Trophoblast cell (in vitro differentiated cells and primary cell): ENCODE measurements around the gene CRYBB3.
"Not testable (repeated sequence)": the region's sequence is repeated elsewhere in the genome, so short reads cannot be mapped to it uniquely, and the experiment has no call there.

ENCODE experiments used
- DNase-seq, 2 donors: peaks; one replicate each; pipeline ENCODE4 v3.0.0-alpha.2; 2016
- H2AFZ ChIP-seq: 2 replicates; pipeline ENCODE4 v1.6.1; 2013; ENCODE audit warnings: low read length, moderate library complexity, mild to moderate bottlenecking; ENCODE audit not compliant: insufficient read depth, poor library complexity
- H2AK5ac ChIP-seq: 2 replicates; pipeline ENCODE4 v1.6.1; 2013; ENCODE audit warnings: mild to moderate bottlenecking, low read length
- H2BK120ac ChIP-seq: 2 replicates; pipeline ENCODE4 v1.6.1; 2013; ENCODE audit warnings: low read length, mild to moderate bottlenecking, moderate library complexity; ENCODE audit not compliant: insufficient read depth, poor library complexity
- H2BK12ac ChIP-seq: 2 replicates; pipeline ENCODE4 v1.6.1; 2013; ENCODE audit warnings: mild to moderate bottlenecking, low read length, moderate library complexity
- H2BK5ac ChIP-seq: 2 replicates; pipeline ENCODE4 v1.6.1; 2013; ENCODE audit warnings: low read length, low read depth, moderate library complexity, mild to moderate bottlenecking; ENCODE audit not compliant: poor library complexity
- H3K14ac ChIP-seq: 2 replicates; pipeline ENCODE4 v1.6.1; 2013; ENCODE audit warnings: mild to moderate bottlenecking, low read length
- H3K18ac ChIP-seq: 2 replicates; pipeline ENCODE4 v1.6.1; 2013; ENCODE audit warnings: mild to moderate bottlenecking, low read length
- H3K23ac ChIP-seq: 2 replicates; pipeline ENCODE4 v1.6.1; 2013; ENCODE audit warnings: low read length
- H3K27ac ChIP-seq: 2 replicates; pipeline ENCODE4 v1.5.1; 2013; ENCODE audit warnings: low read depth, mild to moderate bottlenecking, inconsistent platforms, low read length, moderate library complexity
- H3K27me3 ChIP-seq: 2 replicates; pipeline ENCODE4 v1.6.1; 2013; ENCODE audit warnings: inconsistent platforms, mild to moderate bottlenecking, low read length, moderate library complexity; ENCODE audit not compliant: insufficient read depth
- H3K36me3 ChIP-seq, 2 experiments: 1 replicate in 1 of 2; 2 replicates in 1 of 2; pipeline ENCODE4 v1.6.1; 2013; ENCODE audit warnings: low read length in 2 of 2, mild to moderate bottlenecking in 2 of 2, moderate library complexity in 1 of 2; ENCODE audit not compliant: insufficient read depth in 2 of 2, control insufficient read depth in 1 of 2
- H3K4ac ChIP-seq: 2 replicates; pipeline ENCODE4 v1.6.1; 2013; ENCODE audit warnings: low read depth, mild to moderate bottlenecking, low read length, moderate library complexity
- H3K4me1 ChIP-seq, 2 experiments: 1 replicate in 1 of 2; 2 replicates in 1 of 2; pipeline ENCODE4 v1.6.1; 2013; ENCODE audit warnings: low read length in 2 of 2, mild to moderate bottlenecking in 2 of 2, moderate library complexity in 1 of 2; ENCODE audit not compliant: insufficient read depth in 2 of 2, control insufficient read depth in 1 of 2
- H3K4me2 ChIP-seq: 2 replicates; pipeline ENCODE4 v1.6.1; 2013; ENCODE audit warnings: inconsistent platforms, mild to moderate bottlenecking, low read length, moderate library complexity
- H3K4me3 ChIP-seq: 2 replicates; pipeline ENCODE4 v1.5.1; 2013; ENCODE audit warnings: mild to moderate bottlenecking, low read depth, low read length, inconsistent platforms
- H3K79me1 ChIP-seq: one replicate; pipeline ENCODE4 v1.6.1; 2013; ENCODE audit warnings: low read length
- H3K79me2 ChIP-seq: 2 replicates; pipeline ENCODE4 v1.6.1; 2013; ENCODE audit warnings: low read length, mild to moderate bottlenecking; ENCODE audit not compliant: control insufficient read depth, insufficient read depth, poor library complexity
- H3K9ac ChIP-seq: 2 replicates; pipeline ENCODE4 v1.6.1; 2013; ENCODE audit warnings: mild to moderate bottlenecking, low read length
- H3K9me3 ChIP-seq: 2 replicates; pipeline ENCODE4 v1.6.1; 2013; ENCODE audit warnings: low read depth, mild to moderate bottlenecking, control low read depth, inconsistent platforms, low read length; ENCODE audit not compliant: insufficient read depth
- H4K12ac ChIP-seq: 2 replicates; pipeline ENCODE4 v1.6.1; 2013; ENCODE audit warnings: low read depth, mild to moderate bottlenecking, low read length, moderate library complexity
- H4K8ac ChIP-seq: 2 replicates; pipeline ENCODE4 v1.6.1; 2013; ENCODE audit warnings: low read depth, mild to moderate bottlenecking, low read length, moderate library complexity
- H4K91ac ChIP-seq: one replicate; pipeline ENCODE4 v1.6.1; 2013; ENCODE audit warnings: low read depth, mild to moderate bottlenecking, low read length, moderate library complexity
- WGBS: extraction: QIAGEN DNeasy Blood & Tissue Kit; methylation state at CpG from one replicate; pipeline ENCODE4 v1.1.7; 2013; ENCODE audit warnings: missing lambda C conversion rate; ENCODE audit not compliant: insufficient read length, insufficient coverage; ENCODE audit errors: extremely low coverage; 5-methylcytosine and 5-hydroxymethylcytosine counted together

CRYBB3 gene

DNA sequence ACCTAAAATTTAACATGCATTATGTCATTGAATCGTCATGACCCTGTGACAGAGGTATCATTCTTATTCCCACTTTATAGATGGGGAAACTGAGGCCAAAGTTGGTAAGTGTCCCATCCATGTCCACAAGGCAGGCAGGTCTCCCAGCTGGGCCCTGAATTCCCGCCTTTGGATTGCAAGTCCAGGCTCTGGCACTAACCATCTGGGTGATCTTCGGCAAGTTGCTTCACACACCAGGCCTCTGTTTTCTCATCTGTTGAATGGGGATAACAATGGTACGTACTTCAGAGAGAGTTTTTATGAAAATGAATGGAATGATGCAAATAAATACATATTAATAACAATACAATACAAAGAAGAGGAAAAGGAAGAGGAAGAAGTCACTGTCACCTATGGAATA is 3.4 kb downstream of the CRYBB3 start:
- no peak overlapping the region for H3K23ac ChIP-seq
- H3K79me1 ChIP-seq, result no peaks in the 10 kb centered on the region
- no peak overlapping the region for H3K4me2 ChIP-seq
- no peak overlapping the region for H4K91ac ChIP-seq
- H2BK120ac ChIP-seq, result no peak overlapping the region
- no peak overlapping the region for H3K18ac ChIP-seq
- peaks cover 4 to 6% of the 10 kb centered on the region in 2 experiments for H3K36me3 ChIP-seq
- H3K4me1 ChIP-seq, result no peaks in the 10 kb centered on the region
- H2AK5ac ChIP-seq, result no peak overlapping the region
- no peak overlapping the region for H4K8ac ChIP-seq
- no peak overlapping the region for H2BK12ac ChIP-seq
- no peak overlapping the region for H3K4ac ChIP-seq
- no peak overlapping the region for H2BK5ac ChIP-seq
- no peak overlapping the region for H3K4me3 ChIP-seq
- H2AFZ ChIP-seq, result no peak overlapping the region
- no peak overlapping the region for H3K9ac ChIP-seq
- H3K27ac ChIP-seq, result no peak overlapping the region
- no peak for DNase-seq
- no peaks in the 10 kb centered on the region for H3K27me3 ChIP-seq
- WGBS, result no CpG with 5 or more reads among the region's 4 CpGs
- H4K12ac ChIP-seq, result no peak overlapping the region
- H3K14ac ChIP-seq, result no peak overlapping the region
- H3K79me2 ChIP-seq, result no peaks in the 10 kb centered on the region
- peaks cover 2% of the 10 kb centered on the region for H3K9me3 ChIP-seq

DNA sequence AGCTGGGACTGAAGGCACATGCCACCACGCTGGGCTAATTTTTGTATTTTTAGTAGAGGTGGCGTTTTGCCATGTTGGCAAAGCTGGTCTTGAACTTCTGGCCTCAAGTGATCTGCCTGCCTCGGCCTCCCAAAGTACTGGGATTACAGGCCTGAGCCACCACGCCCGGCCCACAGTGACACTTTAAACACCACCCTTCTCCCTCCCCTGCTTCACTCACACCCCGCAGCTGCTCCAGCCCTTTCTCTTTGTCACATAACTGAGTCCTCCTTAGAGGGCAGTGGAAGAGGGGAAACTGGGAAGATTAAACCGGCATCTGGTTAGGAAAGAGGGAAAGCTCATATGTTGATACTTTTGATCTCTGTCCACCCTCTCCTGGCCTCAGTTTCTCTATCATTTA is 4.9 kb downstream of the CRYBB3 start:
- H3K4me3 ChIP-seq, result not testable (repeated sequence)

DNA sequence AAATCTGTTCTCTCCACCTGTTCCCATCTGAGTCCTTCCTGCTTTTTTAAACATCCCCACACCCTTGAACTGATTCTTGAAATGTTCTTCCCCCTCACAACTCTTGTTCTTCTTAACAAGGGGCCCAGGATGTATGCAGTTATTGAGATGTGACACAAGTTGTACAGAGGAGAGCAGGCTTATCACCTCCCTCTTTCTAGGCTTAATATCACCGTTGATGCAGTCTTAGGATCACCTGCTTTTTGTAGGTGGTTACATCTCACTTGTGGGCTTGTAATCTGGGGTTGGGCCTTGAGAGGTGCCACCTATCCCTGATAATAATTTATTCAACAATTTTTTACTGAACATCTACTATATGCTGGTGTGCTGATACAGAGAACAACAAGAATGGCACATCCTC is 6.2 kb downstream of the CRYBB3 start:
- H2AK5ac ChIP-seq, result no peak overlapping the region
- no peak overlapping the region for H2BK5ac ChIP-seq

More for the DNA sequence above, 4.9 kb downstream of the CRYBB3 start:
- H2AK5ac ChIP-seq, H3K4me1 ChIP-seq, H2AFZ ChIP-seq, H2BK5ac ChIP-seq, H3K79me1 ChIP-seq, H4K91ac ChIP-seq, H3K79me2 ChIP-seq, H3K9me3 ChIP-seq, H3K14ac ChIP-seq, H3K18ac ChIP-seq, H3K9ac ChIP-seq, H3K4me2 ChIP-seq, H3K23ac ChIP-seq, H3K4ac ChIP-seq, H2BK120ac ChIP-seq, DNase-seq, H4K8ac ChIP-seq, H4K12ac ChIP-seq, H3K36me3 ChIP-seq, H2BK12ac ChIP-seq, H3K27me3 ChIP-seq, H3K27ac ChIP-seq: not testable (repeated sequence)
- no CpG with 5 or more reads among the region's 7 CpGs for WGBS

DNA sequence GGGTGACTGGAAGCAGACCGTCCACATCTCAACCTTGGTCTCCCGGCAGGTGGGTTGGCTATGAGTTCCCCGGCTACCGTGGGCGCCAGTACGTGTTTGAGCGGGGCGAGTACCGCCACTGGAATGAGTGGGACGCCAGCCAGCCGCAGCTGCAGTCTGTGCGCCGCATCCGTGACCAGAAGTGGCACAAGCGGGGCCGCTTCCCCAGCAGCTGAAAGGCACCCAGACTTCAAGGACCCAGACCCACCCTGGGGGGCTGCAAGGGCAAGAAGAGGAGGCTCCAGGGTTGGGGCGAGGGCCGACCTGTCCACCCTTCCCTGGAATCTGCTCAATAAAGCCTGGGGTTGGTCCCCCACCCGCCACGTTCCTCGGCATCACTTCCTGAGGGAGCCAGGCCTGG is 7.3 kb downstream of the CRYBB3 start:
- Histone ChIP-seq H2BK12ac (no peak overlapping the region), H2BK5ac (no peak overlapping the region), H2AK5ac (no peak overlapping the region), H2AFZ (no peak overlapping the region), H3K23ac (no peak overlapping the region), H3K4me3 (no peak overlapping the region), H3K4ac (no peak overlapping the region), H3K27ac (no peak overlapping the region), H3K9me3 (peaks cover 2% of the 10 kb centered on the region), H3K79me1 (no peaks in the 10 kb centered on the region), H4K8ac (no peak overlapping the region), H4K12ac (no peak overlapping the region), H3K79me2 (no peaks in the 10 kb centered on the region), H3K18ac (no peak overlapping the region), H2BK120ac (no peak overlapping the region), H3K4me1 (no peaks in the 10 kb centered on the region), H3K14ac (no peak overlapping the region), H3K9ac (no peak overlapping the region), H3K36me3 (peaks cover 2 to 3% of the 10 kb centered on the region in 2 experiments), H3K27me3 (no peaks in the 10 kb centered on the region), H3K4me2 (no peak overlapping the region), H4K91ac (no peak overlapping the region)
- WGBS, result no CpG with 5 or more reads among the region's 21 CpGs
- DNase-seq, result no peak

More for the DNA sequence above, 6.2 kb downstream of the CRYBB3 start:
- H3K4ac ChIP-seq, result no peak overlapping the region
- H3K27ac ChIP-seq, result no peak overlapping the region
- no peaks in the 10 kb centered on the region for H3K79me2 ChIP-seq
- H3K23ac ChIP-seq, result no peak overlapping the region
- H3K9me3 ChIP-seq, result peaks cover 2% of the 10 kb centered on the region
- no peak for DNase-seq
- H3K4me2 ChIP-seq, result no peak overlapping the region
- H3K4me3 ChIP-seq, result no peak overlapping the region
- H3K4me1 ChIP-seq, result no peaks in the 10 kb centered on the region
- no peak overlapping the region for H4K91ac ChIP-seq
- no peak overlapping the region for H3K14ac ChIP-seq
- H4K12ac ChIP-seq, result no peak overlapping the region
- no peak overlapping the region for H4K8ac ChIP-seq
- H3K27me3 ChIP-seq, result no peaks in the 10 kb centered on the region
- H2BK12ac ChIP-seq, result no peak overlapping the region
- H3K9ac ChIP-seq, result no peak overlapping the region
- WGBS, result no CpG with 5 or more reads among the region's 1 CpG
- H3K36me3 ChIP-seq, result peaks cover 3 to 4% of the 10 kb centered on the region in 2 experiments
- no peak overlapping the region for H2AFZ ChIP-seq
- no peak overlapping the region for H3K18ac ChIP-seq
- H3K79me1 ChIP-seq, result no peaks in the 10 kb centered on the region
- no peak overlapping the region for H2BK120ac ChIP-seq
